Measurements from ENCODE around the gene BAZ1B. TPM values are rescaled to one million over a fixed set of nuclear protein-coding genes. Genes with fewer than 3 reads are reported as not detected.

The BAZ1B gene
- total and polyA plus RNA-seq, 2 of the 4 experiments (the other 2 are of a cell fraction) = 20.2 to 45.0 TPM

- H3K4me3 ChIP-seq (ENCODE audit: insufficient read depth, low read depth, low read length) = no peak overlapping the region
- intact Hi-C loops (cut with micrococcal nuclease) = no loop called here
- H2AFZ ChIP-seq (replicated peaks; ENCODE audit: low read length, poor library complexity) = peak overlapping the region; percentile 90
- no peak overlapping the region for H3K4ac ChIP-seq (ENCODE audit: low read depth, low read length)
- CTCF ChIA-PET = no interaction called here
- no peak overlapping the region for H3K56ac ChIP-seq (ENCODE audit: extremely low read depth, insufficient read depth, low read length)
- peak overlapping the region; percentile 25; the same call in 1 of the 2 replicates for H3K4me2 ChIP-seq (ENCODE audit: low read depth, low read length)
- H4K20me1 ChIP-seq (ENCODE audit: insufficient read depth, low read length) = no peaks in the 10 kb centered on the region
- no peak overlapping the region for H3K23ac ChIP-seq (ENCODE audit: low read depth, low read length)
- H2BK15ac ChIP-seq (ENCODE audit: low read depth, low read length) = no peak overlapping the region
- peak overlapping the region; percentile 8; the same call in 1 of the 2 replicates for H3K9ac ChIP-seq (ENCODE audit: low read depth, low read length)
- WGBS, 2 experiments (ENCODE audit: extremely low coverage in 2 of 2, insufficient read length in 1 of 2) = 80% methylated on average over 5 of the region's 52 CpGs; no CpG with 5 or more reads in 1 of the 2 experiments
- no peaks in the 10 kb centered on the region for H3K9me1 ChIP-seq (ENCODE audit: insufficient read depth, low read length)
- no peak overlapping the region for H2BK5ac ChIP-seq (ENCODE audit: low read depth, low read length, poor library complexity, severe bottlenecking)
- peaks cover 2% of the 10 kb centered on the region; the same call in 1 of the 2 replicates for H3K4me1 ChIP-seq (ENCODE audit: control insufficient read depth, insufficient read depth, low read length)
- H3K14ac ChIP-seq (replicated peaks; ENCODE audit: low read depth, low read length) = no peak overlapping the region
- no peaks in the 10 kb centered on the region for H3K9me3 ChIP-seq (ENCODE audit: control insufficient read depth, insufficient read depth, low read length)
- H4K5ac ChIP-seq (ENCODE audit: low read depth, low read length) = peak overlapping the region; percentile 56; the same call in 1 of the 2 replicates
- H4K91ac ChIP-seq (ENCODE audit: insufficient read depth, low read depth, low read length) = no peak overlapping the region
- no TSS peak for BruUV-seq (replicated peaks)
- POLR2A ChIA-PET (ENCODE audit: unreplicated experiment) = no interaction called here
- no peaks in the 10 kb centered on the region for H3K36me3 ChIP-seq (ENCODE audit: control insufficient read depth, insufficient read depth, low read length)
- TF ChIP-seq BHLHE40 (IDR thresholded peaks at IDR 0.05; ENCODE audit: low read depth, low read length) (no peak), MAFK (IDR thresholded peaks at IDR 0.05; ENCODE audit: low read depth, low read length) (no peak), USF2 (IDR thresholded peaks at IDR 0.05; ENCODE audit: low read depth, low read length) (no peak), MXI1 (IDR thresholded peaks at IDR 0.05; ENCODE audit: borderline replicate concordance, low read depth, low read length) (no peak), RCOR1 (IDR thresholded peaks at IDR 0.05; ENCODE audit: insufficient replicate concordance, low read length) (no peak)
- no peaks in the 10 kb centered on the region for H3K27me3 ChIP-seq (ENCODE audit: control insufficient read depth, insufficient read depth, low read length)
- no peak overlapping the region for H2BK20ac ChIP-seq (ENCODE audit: low read depth, low read length)
- no peaks in the 10 kb centered on the region for H3K79me1 ChIP-seq (ENCODE audit: low read depth in 1 of 2, low read length in 2 of 2)
- dilution Hi-C loops (cut with HindIII; ENCODE audit: low sequenced_read_pairs, unreplicated experiment) = no loop called here
- ATAC-seq (ENCODE audit: low read depth) (peak; percentile 76), DNase-seq (peak; percentile 26)
- peak overlapping the region; percentile 55 for H2AK9ac ChIP-seq (replicated peaks; ENCODE audit: low read depth, low read length, poor library complexity)
- in situ Hi-C loops (cut with MboI; ENCODE audit: low sequenced_read_pairs) = no loop called here
- H2AK5ac ChIP-seq (ENCODE audit: low read depth, low read length) = no peak overlapping the region
- 0 out of 2 replicates have a peak overlapping the region, but pooled peaks have one; percentile 48 for H2BK120ac ChIP-seq (ENCODE audit: low read depth, low read length)
- peak overlapping the region; percentile 60 to 66; a peak in 1 of 4 replicates for H4K8ac ChIP-seq (ENCODE audit: low read depth in 2 of 2, low read length in 2 of 2)
- H3K27ac ChIP-seq (ENCODE audit: insufficient read depth, low read length) = 0 out of 2 replicates have a peak overlapping the region, but pooled peaks have one; percentile 26
- H3K18ac ChIP-seq (ENCODE audit: low read depth, low read length) = no peak overlapping the region; the same call in 1 of the 2 replicates
Observed at GRCh38 chr7:73423519-73424488, 98.3 kb downstream of the BAZ1B start.
